ENCODE results near the gene OPRD1. TPM values are rescaled to one million over a fixed set of nuclear protein-coding genes. Genes with fewer than 3 reads are reported as not detected.
"Not testable (repeated sequence)": the region's sequence is repeated elsewhere in the genome, so short reads cannot be mapped to it uniquely, and the experiment has no call there.

OPRD1 gene
- polyA plus RNA-seq, 5 donors, result 0.15 to 0.22 (median 0.18) TPM

DNA sequence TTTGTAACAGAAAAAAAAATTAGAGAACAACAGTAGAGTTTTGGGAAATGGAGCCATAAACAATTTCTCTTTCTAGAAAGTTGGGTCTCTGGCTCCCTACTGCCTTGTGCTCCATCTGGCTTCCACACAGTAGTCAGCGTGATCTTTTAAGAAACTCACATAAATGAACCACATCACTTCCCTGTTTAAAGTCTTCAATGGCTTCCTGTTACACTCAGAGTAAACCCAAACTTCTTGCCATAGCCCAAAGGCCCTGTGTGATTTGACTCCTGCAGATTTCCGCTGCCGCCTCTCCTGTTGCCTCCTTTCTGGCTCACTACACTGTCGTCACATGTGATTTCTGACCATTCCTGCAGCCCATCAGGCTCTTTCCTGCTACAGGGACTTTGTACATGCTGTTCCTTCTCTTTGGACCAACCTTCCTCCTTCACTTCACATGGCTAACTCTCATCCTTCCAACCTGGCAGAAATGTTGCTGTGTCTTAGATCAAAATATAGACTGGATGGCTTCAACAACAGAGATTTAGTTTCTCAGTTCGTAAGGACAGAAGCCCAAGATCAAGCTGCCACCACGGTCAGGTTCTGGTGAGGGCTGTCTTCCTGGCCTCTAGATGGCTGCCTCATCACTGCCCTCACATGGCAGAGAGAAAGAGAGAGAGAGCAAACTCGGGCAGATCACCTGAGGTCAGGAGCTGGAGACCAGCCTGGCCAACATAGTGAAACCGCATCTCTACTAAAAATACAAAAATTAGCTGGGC lies 34.0 kb downstream of the OPRD1 start:
- no peak for DNase-seq

DNA sequence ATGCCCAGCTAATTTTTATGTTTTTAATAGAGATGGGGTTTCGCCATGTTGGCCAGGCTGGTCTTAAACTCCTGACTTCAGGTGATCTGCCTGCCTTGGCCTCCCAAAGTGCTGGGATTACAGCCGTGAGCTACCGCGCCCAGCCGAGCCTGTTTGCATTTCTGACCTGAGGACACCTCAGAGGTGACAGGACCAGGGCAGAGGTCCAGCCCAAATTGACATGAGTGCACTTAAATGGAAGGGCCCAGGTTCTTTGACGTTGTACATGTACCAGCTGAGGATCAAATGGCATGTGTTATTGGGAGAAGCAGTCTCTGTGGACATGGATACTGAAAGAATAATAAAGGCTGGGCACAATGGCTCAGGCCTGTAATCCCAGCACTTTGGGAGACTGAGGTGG lies 35.2 kb downstream of the OPRD1 start:
- DNase-seq, result not testable (repeated sequence)

DNA sequence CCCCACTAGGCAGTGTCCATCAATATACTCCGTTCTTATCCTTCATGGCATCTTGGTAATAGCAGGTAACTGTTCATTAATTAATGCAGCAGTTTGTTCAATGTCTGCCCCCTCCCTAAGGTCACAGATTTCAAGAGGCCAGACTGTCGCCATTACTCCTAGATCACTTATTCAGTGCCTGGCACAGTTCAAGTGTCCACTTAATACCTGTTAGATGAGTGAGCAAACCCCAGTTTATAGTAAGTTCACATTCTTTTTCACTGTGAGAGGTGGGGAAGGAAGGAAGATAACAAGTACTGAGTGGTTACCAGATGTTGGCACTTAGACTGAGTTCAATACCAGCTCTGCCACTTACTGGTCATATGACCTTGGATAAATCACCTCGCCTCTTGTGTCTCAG lies 36.4 kb downstream of the OPRD1 start:
- no peak for DNase-seq

DNA sequence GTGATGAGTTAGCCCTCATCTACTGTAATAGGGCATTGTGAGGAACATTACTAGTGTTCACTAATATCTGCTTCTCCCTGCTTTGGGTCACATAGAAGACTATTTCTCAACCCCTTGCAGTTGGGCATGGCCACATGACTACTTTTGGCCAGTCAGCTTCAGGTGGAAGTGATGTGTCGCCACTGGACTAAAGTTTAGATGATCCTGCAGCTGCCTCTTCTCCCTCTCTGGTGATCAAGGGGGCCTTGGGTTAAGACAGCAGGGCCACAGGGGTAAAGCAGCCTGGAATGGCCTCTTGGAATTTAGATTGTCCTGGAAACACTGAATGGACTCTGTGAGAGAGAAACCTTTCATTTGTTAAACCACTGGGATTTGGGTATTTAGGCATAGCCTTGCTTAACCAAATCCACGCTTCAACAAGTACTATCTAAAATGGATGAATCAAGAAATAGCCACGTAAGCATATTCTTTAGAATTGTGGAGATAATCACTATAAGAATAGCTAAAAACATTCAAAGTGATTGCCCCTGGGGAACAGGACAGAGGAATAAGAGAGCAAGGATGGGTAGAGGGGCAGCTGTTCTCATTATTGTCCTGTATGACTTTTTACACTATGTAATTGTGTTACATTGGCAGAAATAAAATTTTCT lies 41.2 kb downstream of the OPRD1 start:
- DNase-seq, result no peak

DNA sequence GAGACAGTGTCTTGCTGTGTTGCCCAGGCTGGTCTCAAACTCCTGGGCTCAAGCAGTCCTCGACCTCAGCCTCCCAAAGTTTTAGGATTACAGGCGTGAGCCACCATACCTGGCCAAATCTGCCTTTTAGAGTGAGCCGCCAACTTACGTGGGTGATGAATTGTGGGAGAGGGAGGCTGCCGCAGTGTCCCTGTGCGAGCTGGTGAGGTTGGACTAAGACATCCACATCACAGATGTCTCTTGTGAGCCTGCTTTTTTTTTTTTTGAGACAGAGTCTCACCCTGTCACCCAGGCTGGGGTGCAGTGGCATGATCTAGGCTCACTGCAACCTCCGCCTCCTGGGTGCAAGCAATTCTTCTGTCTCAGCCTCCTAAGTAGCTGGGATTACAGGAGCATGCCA lies 42.4 kb downstream of the OPRD1 start:
- not testable (repeated sequence) for DNase-seq

DNA sequence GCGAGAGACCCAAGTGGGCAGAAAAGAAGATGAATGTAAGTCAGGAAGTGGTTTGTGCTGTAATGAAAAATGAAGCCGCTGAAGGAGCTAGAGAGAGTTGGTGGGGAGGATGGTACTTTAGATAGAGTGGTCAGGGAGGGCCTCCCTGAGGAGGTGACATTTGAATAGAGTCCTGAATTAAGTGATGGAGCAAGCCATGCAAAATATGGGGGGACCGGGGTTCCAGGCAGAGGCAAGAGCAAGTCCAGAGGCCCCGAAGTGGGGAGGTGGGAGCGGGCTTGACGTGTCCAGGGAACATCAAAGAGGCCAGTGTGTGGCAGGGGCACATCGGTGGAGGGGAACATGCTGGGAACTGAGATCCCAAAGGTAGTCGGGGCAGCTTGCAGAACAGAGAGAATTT lies 43.1 kb downstream of the OPRD1 start:
- no peak for DNase-seq

DNA sequence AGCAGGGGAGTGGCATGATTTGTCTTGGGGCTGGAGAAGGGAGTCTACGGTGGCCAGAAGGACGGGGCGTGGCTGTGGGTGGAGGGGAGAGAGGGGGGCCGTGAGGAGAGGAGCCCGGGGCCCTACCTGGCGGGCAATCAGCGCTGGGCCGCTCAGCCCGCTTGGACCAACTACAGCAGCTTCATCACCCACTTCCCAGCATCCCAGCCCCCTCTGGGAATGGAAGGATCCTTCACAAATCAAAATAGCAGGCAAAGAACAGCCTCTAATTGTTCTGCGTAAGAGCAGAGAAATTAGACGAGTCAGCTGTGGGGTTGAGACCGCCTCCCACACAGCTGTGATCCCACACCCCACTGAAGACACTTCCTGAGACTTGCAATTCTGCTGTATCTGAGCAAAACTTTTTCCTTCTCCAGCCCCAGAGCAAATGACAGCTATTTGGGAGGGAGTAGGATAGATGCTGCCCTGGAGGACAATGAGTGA lies 43.5 kb downstream of the OPRD1 start:
- no peak for DNase-seq

DNA sequence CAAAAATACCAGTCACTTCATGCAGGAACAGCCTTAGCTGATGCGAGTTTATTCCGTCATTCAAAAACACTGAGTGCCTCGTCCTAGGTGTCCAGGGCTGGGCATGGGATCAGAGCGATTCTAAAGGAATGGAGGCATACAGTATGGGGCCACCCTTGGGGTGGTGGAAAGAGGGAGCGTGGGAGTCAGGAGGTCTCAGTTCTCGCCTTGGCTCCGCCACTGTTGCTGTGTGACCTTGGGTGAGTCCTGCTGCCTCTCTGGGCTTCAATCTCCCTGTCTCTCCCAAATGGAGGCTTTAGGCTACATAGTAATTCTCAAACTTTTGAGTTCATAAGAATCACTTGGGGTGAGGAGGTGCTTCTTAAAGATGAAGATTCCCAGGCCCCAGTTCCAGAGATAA lies 44.0 kb downstream of the OPRD1 start:
- DNase-seq, result no peak

DNA sequence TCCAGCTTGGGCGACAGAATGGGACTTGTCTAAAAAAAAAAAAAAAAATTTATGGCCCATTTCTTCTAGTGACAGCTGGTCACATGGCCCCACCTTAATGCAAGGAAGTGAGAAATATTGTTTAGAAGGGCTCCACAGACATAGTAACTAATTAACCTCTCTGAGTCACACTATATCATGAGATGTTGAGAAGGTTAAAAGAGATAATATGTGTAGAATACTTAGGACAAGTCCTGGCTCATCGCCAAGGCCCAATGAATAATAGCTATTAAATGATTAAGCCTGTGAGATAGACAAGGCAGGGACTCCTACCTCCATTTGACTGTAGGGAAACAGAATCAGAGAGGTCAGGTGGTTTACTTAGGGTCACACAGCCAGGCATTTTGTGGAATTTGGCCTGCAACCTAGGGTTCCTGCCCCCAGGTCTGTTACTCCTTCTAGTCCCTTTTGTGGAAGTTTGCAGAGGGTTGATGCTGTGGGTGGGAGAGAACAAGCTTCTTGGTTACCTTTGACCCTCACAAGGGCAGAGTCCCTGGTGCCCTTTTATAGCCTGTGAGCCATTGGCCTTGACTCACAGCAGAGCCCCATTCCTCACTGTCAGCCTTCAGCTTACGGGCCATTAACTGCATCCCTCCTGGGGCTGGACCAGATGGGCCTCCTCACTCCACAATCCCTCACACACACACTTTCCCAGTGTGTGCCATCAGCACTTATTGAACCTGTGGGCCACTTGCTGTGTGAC lies 48.5 kb downstream of the OPRD1 start:
- DNase-seq, result no peak

DNA sequence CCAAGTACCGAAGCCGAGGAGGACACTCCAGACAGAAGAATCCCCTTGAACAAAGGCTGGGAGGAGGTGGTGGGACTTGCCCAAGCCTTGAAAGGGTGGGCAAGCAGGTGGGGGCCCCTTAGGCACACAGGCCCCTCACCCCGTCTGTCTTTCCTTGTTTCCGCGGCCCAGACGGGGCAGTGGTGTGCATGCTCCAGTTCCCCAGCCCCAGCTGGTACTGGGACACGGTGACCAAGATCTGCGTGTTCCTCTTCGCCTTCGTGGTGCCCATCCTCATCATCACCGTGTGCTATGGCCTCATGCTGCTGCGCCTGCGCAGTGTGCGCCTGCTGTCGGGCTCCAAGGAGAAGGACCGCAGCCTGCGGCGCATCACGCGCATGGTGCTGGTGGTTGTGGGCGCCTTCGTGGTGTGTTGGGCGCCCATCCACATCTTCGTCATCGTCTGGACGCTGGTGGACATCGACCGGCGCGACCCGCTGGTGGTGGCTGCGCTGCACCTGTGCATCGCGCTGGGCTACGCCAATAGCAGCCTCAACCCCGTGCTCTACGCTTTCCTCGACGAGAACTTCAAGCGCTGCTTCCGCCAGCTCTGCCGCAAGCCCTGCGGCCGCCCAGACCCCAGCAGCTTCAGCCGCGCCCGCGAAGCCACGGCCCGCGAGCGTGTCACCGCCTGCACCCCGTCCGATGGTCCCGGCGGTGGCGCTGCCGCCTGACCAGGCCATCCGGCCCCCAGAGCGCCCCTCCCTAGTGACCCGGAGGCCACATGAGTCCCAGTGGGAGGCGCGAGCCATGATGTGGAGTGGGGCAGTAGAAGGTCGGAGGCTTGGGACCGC lies 50.8 kb downstream of the OPRD1 start:
- DNase-seq, result no peak

DNA sequence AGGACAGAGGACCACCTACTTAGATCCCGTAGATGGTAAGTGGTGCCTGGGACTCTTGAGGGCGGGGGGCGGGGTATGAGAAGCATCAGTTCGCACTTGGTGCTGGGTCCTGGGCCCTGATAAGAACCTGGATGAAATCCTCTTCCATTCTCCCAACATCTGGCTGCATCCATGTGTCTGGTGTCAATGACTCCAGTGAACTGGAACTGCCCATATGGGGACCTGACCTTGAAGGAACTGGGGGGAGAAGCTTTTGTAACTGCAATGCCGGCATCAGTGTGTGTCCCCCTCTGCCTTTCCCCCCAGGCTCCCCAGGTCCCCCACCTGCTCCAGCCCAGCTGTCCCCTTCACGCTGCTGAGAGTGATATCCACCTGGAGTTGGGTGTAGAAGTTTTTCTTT lies 52.7 kb downstream of the OPRD1 start:
- no peak for DNase-seq

DNA sequence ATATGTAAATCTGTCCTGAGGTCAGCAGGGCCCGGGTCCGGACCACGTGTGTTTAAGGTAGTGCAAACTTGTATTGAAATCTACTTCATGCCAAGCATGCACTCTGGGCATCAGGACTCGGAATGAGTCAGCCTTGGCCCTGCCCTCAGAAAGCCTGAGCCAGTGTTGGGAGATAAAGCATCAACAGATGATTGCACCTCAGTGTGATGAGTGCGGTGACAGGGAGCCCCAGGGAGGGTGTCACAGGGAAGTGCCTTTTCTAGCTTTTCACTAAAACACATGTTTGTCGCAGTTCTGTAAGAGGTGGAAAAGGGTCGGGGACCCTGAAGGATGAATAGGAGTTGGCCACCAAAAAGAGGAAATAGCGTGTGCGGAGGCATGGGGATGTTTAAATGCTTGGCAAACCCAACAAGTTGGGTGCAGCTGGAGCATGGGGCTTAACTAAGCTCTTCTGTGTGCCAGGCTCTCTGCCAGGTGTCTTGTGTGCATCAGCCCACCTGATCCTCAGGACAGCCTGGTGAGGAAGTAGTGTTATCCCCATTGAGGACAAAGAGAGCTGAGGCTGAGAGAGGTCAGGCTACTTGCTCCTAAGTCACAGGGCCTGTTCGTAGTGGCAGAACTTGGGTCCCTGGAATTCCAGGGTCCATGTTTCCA lies 54.2 kb downstream of the OPRD1 start:
- DNase-seq, result no peak

DNA sequence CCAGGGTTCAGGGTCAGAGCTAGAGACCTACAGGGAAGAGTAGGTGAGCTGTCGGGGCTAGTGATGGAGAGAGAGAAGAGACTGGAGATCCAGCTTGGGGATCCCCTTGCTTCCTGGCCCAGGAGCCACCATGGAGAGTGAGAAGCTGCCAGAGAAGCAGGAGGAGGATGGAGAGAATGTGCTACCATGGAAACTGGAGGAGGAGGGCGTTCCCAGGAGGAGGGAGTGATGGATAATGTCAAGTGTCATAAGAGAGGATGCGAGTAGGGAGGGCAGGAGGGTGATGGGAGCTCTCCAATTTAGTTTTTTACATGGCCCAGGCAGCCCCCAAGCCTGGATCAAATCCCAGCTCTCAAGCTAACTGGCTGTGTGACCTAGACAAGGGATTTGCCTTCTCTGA lies 55.9 kb downstream of the OPRD1 start:
- DNase-seq, result no peak

DNA sequence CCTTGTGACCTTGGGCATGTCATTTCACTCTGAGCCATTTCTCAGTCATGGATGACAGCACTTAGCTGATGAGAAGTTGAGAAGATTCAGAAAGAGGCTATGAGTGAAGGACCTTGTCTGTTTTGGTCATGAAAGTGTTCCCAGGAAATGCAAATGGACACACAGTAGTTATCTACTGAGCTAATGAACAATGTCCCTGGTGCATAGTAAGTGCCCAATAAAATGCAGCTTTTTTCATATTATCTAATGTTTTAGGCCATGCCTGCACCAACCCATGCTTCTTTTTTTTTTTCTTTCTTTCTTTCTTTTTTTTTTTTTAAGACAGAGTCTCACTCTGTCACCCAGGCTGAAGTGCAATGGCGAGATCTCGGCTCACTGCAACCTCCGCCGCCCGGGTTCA lies 58.0 kb downstream of the OPRD1 start:
- no peak for DNase-seq

DNA sequence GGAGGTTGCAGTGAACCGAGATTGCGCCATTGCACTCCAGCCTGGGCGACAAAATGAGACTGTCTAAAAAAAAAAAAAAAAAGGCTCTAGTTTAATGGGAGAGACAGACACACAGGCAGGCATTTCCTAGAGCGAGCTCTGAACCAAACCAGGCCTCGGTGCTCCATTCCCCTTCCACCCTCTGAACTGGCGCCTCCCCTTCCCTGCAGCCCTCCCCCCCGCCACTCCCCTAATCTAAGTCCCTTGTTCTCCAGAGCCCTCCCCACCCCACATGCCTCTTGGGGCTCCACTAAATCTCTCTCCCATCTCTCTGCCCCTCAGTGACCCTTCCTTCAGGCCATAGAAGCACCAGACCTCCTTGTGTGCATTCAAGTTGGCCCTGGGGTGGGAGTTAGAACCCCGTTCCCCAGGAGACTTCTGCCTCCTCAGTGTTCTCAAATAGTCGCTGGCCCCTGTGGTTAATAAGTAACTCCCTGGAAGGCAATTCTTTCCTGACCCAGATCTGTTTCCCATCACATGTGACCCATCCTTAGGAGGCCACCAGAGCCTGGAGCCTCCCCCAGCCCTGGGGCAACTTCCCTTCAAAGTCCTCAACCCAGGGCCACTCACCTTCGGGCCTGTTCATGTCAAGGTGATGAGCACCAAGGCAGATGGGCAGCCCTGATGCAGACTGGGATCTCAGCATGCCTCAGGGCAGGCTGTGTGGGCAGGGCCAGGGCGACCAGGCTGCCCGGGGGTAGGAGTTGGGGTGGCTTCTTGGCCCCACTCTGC lies 59.8 kb downstream of the OPRD1 start:
- DNase-seq, result no peak

DNA sequence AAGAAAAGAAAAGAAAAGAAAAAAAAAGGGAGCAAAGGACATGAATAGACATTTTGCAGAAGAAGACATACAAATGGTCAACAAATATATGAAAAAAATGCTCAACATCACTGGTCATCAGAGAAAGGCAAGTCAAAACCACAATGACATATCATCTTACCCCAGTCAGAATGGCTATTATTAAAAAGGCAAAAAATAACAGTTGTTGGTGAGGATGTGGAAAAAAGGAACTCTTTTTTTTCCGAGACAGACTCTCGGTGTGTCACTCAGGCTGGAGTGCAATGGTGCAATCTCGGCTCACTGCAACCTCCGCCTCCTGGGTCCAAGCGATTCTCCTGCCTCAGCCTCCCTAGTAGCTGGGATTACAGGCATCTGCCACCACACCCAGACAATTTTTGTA lies 63.2 kb downstream of the OPRD1 start:
- DNase-seq, result not testable (repeated sequence)

DNA sequence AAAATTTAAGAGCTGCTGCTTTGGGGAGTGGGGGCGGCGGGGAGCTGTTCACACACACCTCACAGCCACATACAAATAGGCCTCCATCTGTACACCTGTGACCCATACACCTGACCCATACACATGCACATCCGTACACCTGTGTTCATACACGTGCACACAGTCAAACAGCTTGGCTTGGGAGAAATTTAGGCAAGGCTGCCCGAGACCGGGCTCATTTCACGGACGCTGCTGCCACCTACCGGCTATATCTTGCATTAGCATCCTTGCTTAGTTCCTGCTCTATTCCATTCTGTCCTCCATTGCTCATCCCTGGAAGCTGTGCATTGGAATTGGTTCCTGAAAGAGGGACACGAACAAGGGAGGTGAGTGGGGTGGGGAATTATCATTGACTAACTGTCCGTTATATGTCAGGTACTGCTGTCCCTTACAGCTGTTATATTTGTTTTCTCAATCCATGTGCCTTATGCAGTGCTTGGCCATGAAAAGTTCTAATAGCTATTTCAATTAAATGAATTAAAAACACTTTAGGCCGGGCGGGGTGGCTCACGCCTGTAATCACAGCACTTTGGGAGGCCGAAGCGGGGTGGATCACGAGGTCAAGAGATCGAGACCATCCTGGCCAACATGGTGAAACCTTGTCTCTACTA lies 65.3 kb downstream of the OPRD1 start:
- DNase-seq, result peak in 1 of 2 donors; percentile 74

DNA sequence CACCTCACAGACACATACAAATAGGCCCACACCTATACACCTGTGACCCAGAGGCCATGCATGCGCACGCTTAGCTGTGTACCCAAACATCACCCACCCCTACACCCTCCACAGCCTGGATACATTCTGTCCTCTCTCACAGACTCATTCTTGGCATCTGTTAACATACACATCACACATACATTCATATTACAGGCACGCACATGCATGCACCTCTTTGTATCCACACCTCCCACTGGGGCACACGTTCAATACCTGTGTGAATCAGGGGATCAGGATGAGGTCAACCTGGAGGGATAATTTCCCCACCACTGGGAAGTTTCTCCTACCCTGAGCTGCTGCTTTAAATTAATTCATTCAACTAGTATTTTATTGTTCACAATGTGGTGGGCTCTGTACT lies 66.8 kb downstream of the OPRD1 start:
- DNase-seq, result no peak

DNA sequence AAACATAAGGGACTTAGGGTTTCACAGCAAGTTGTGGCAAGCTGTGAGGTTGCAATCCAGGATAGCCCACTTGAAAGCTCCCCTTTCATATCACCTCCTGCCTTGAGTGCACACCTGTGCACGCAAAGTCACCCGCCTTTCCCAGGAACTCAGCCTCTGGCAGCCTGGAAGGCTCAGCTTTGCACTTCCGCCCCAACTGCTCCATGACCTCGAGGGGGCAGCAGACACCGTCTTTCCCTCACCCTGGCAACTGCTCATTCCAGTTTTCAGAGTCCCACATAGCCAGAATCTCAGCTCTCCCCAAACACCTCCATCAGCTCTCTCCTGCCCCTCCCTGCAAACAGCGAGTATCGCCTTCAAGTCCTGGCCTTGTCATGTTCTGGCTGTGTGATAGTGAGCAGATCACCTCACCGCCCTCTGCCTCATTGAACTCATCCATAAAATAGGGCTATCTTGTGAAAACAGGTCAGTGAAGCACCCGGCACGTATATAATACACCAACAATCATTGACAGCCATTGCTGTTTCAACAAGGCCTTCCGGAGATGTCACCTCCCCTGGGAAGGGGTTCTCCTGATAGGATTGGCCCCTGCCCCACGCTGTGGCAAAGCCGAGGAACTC lies 70.1 kb downstream of the OPRD1 start:
- DNase-seq, result peak; percentile 83 to 88

DNA sequence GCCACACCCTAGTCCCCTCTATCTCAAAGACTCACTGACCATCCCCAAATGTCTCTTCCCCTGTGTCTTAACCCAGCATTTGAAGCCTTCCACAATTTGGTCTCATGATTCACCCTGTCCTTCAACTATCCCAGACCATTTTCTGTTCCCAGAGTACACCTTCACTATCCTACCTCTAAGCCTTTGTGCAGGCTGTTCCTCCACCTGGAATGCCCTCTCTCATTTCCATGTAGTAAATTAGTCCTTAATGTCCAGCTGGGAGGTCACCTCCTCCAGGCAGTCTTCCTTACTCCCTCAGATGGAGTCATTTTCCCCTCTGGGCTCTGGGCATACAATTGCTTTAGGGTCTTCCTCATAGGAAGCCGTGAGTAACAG lies 71.3 kb downstream of the OPRD1 start:
- no peak for DNase-seq

Measured in right lung (tissue), 5 donors.